HG02852 (cell line): ENCODE data around the gene ZNF740.
"Not testable (repeated sequence)": the region's sequence is repeated elsewhere in the genome, so short reads cannot be mapped to it uniquely, and the experiment has no call there.

Experiments used
- ATAC-seq: cut with Tn5 transposase; IDR thresholded peaks from one replicate; pipeline ENCODE4 v1.9.1; 2021; ENCODE audit warnings: mild to moderate bottlenecking, moderate library complexity; ENCODE audit not compliant: unreplicated experiment

The ZNF740 gene

GRCh38 chr12:53193985-53194716, 13.6 kb downstream of the ZNF740 start:
- no peak for ATAC-seq

GRCh38 chr12:53194973-53195372, 14.5 kb downstream of the ZNF740 start:
- no peak for ATAC-seq

- ATAC-seq: no peak
Measured at GRCh38 chr12:53195516-53196420, 15.2 kb downstream of the ZNF740 start.

- ATAC-seq: no peak
Measured at GRCh38 chr12:53196486-53196885, 16.0 kb downstream of the ZNF740 start.

GRCh38 chr12:53197011-53197640, 16.6 kb downstream of the ZNF740 start:
- ATAC-seq: no peak

GRCh38 chr12:53198486-53199110, 18.1 kb downstream of the ZNF740 start:
- no peak for ATAC-seq

GRCh38 chr12:53199700-53200099, 19.2 kb downstream of the ZNF740 start:
- no peak for ATAC-seq

- ATAC-seq: no peak
Measured at GRCh38 chr12:53200107-53200457, 19.6 kb downstream of the ZNF740 start.

GRCh38 chr12:53200458-53201176, 20.1 kb downstream of the ZNF740 start:
- ATAC-seq: no peak

- ATAC-seq: no peak
Measured at GRCh38 chr12:53201177-53201541, 20.6 kb downstream of the ZNF740 start.

GRCh38 chr12:53201639-53202038, 21.1 kb downstream of the ZNF740 start:
- no peak for ATAC-seq

GRCh38 chr12:53202316-53202715, 21.8 kb downstream of the ZNF740 start:
- not testable (repeated sequence) for ATAC-seq

- ATAC-seq: no peak
Measured at GRCh38 chr12:53204351-53204750, 23.8 kb downstream of the ZNF740 start.

GRCh38 chr12:53205747-53206419, 25.4 kb downstream of the ZNF740 start:
- ATAC-seq: peak; percentile 71

GRCh38 chr12:53207042-53207441, 26.5 kb downstream of the ZNF740 start, which contains the start of gene ITGB7:
Gene ITGB7 (minus strand): TSS chr12:53207251. CDS start chr12:53200443, 6,808 bp downstream.
- peak; percentile 48 for ATAC-seq

- no peak for ATAC-seq
Measured at GRCh38 chr12:53208435-53208834, 27.9 kb downstream of the ZNF740 start.

GRCh38 chr12:53208877-53209463, 28.4 kb downstream of the ZNF740 start:
- peak; percentile 46 for ATAC-seq

GRCh38 chr12:53210843-53211242, 30.3 kb downstream of the ZNF740 start:
- ATAC-seq: no peak
